Parathyroid adenoma (tissue), 2 donors: ENCODE results near the gene EXD3.

Experiments used
- H2AFZ ChIP-seq: fragments of 300-600 bp; sonication (generic); one replicate; pipeline ENCODE4 v1.7.0; 2017; ENCODE audit warnings: antibody characterized with exemption, mild to moderate bottlenecking
- H3K27ac ChIP-seq: fragments of 300-600 bp; sonication (generic); one replicate; pipeline ENCODE4 v1.7.0; 2017
- H3K27me3 ChIP-seq: fragments of 300-600 bp; sonication (generic); one replicate; pipeline ENCODE4 v1.7.0; 2017; ENCODE audit warnings: low read length; ENCODE audit not compliant: control insufficient read depth, insufficient read depth
- H3K36me3 ChIP-seq: fragments of 300-600 bp; sonication (generic); one replicate; pipeline ENCODE4 v1.7.0; 2017; ENCODE audit warnings: low read length; ENCODE audit not compliant: control insufficient read depth, insufficient read depth
- H3K4me1 ChIP-seq: fragments of 300-600 bp; sonication (generic); one replicate; pipeline ENCODE4 v1.7.0; 2017; ENCODE audit warnings: control low read depth
- H3K4me2 ChIP-seq: fragments of 300-600 bp; sonication (generic); one replicate; pipeline ENCODE4 v1.7.0; 2017; ENCODE audit warnings: low read length
- H3K4me3 ChIP-seq: fragments of 300-600 bp; sonication (generic); one replicate; pipeline ENCODE4 v1.7.0; 2017; ENCODE audit warnings: low read depth, low read length
- H3K79me2 ChIP-seq: fragments of 300-600 bp; sonication (generic); one replicate; pipeline ENCODE4 v1.7.0; 2017; ENCODE audit warnings: control low read depth
- H3K9ac ChIP-seq: fragments of 300-600 bp; sonication (generic); one replicate; pipeline ENCODE4 v1.7.0; 2017; ENCODE audit warnings: mild to moderate bottlenecking
- H3K9me3 ChIP-seq: fragments of 300-600 bp; sonication (generic); one replicate; pipeline ENCODE4 v1.7.0; 2017; ENCODE audit warnings: low read length; ENCODE audit not compliant: control insufficient read depth
- CTCF ChIP-seq: fragments of 300-600 bp; sonication (generic); IDR thresholded peaks from one replicate; pipeline ENCODE4 v1.7.0; 2017; ENCODE audit warnings: antibody characterized with exemption, mild to moderate bottlenecking
- donor health status: primary hyperparathyroidism.

EXD3 gene

DNA sequence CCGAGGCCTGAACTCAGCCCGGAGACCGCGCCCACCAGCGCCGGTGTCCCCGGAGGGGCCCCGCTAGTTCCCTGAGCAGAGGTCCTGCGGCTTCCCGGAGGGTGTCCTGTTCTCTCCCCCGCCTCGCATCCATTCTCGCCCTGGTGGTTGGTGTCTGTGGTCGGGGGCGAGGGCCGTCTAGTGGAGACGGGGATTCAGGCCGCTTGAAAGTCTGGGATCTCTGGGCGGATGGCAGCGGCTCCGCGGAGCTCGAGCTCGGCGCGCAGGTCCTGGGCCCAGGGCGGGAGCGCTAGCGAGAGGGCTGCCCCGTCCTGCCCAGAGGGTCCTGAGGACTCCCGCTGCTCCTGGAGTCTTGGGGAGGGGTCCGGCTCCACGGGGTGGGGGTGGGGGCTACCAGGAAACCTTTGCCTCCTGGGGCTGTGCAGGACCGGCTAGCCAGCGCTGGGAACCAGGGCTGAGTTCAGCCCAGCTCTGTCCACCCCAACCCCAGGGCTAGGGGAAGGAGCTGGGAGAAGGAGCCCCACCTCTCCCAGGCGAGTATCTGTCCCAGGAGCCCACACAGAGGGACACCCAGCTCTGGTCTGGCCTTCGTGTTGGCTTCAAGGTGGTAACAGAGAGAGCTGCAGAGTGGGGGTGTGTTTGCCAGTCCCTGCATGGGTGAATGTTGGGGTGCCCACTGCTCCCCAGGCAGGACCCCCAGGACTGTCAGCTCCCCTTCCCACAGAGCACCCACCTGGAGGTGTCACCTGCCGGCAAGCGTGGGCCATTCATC is 141.4 kb downstream of the EXD3 start:
- no peaks in the 10 kb centered on the region for H3K79me2 ChIP-seq
- H3K4me3 ChIP-seq: no peak overlapping the region
- H3K27me3 ChIP-seq: no peaks in the 10 kb centered on the region
- H3K27ac ChIP-seq: no peak overlapping the region
- no peak overlapping the region for H3K4me2 ChIP-seq
- TF ChIP-seq CTCF: no peak
- H3K9me3 ChIP-seq: no peaks in the 10 kb centered on the region
- no peak overlapping the region for H2AFZ ChIP-seq
- H3K9ac ChIP-seq: no peak overlapping the region
- H3K36me3 ChIP-seq: no peaks in the 10 kb centered on the region
- no peaks in the 10 kb centered on the region for H3K4me1 ChIP-seq

- Histone ChIP-seq H3K4me2 (no peak overlapping the region), H3K4me3 (no peak overlapping the region), H3K36me3 (no peaks in the 10 kb centered on the region), H3K4me1 (no peaks in the 10 kb centered on the region), H3K9ac (no peak overlapping the region), H3K9me3 (no peaks in the 10 kb centered on the region), H3K27ac (no peak overlapping the region), H2AFZ (no peak overlapping the region), H3K79me2 (no peaks in the 10 kb centered on the region), H3K27me3 (no peaks in the 10 kb centered on the region)
- no peak for TF ChIP-seq CTCF
Observed at GRCh38 chr9:137280474-137281344, 142.3 kb downstream of the EXD3 start.

DNA sequence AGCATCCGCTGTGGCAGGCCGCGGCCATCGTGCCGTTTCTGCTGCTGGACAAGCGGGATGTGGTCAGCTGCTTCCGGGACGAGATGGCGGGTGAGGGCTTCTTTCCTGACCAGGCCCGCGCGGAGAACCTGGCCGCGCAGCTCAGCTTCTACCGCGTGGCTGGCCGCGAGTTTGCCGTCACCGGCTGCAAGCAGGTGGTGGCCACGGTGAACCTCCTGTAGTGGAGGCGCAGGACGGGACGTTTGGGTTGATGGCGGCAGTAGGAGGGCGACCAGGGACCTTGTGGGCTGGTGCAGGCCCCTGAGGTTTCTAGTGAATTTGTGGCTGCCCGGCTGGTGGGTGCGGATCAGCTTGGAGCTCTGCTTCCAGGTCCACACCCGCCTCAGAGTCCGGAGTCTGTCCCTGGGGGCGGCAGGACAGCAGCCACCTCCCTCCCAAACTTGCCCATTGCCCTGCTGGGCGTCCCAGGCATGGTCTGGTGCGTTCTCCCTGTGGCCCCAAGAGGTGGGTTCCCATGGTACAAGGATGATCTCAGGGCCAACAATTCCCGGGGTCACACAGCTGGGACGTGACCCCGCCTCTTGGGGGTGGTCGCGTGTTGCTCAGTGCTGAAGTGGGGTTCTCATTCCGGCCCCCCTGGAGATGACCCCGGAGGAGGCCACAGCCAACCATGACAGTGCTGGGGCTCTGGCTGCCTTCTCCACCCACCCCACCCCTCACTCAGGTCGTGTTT is 143.1 kb downstream of the EXD3 start:
- TF ChIP-seq CTCF: no peak
- no peak overlapping the region for H3K4me3 ChIP-seq
- H2AFZ ChIP-seq: no peak overlapping the region
- no peak overlapping the region for H3K4me2 ChIP-seq
- H3K27me3 ChIP-seq: no peaks in the 10 kb centered on the region
- no peak overlapping the region for H3K9ac ChIP-seq
- no peaks in the 10 kb centered on the region for H3K9me3 ChIP-seq
- H3K4me1 ChIP-seq: no peaks in the 10 kb centered on the region
- H3K79me2 ChIP-seq: no peaks in the 10 kb centered on the region
- no peaks in the 10 kb centered on the region for H3K36me3 ChIP-seq
- no peak overlapping the region for H3K27ac ChIP-seq

DNA sequence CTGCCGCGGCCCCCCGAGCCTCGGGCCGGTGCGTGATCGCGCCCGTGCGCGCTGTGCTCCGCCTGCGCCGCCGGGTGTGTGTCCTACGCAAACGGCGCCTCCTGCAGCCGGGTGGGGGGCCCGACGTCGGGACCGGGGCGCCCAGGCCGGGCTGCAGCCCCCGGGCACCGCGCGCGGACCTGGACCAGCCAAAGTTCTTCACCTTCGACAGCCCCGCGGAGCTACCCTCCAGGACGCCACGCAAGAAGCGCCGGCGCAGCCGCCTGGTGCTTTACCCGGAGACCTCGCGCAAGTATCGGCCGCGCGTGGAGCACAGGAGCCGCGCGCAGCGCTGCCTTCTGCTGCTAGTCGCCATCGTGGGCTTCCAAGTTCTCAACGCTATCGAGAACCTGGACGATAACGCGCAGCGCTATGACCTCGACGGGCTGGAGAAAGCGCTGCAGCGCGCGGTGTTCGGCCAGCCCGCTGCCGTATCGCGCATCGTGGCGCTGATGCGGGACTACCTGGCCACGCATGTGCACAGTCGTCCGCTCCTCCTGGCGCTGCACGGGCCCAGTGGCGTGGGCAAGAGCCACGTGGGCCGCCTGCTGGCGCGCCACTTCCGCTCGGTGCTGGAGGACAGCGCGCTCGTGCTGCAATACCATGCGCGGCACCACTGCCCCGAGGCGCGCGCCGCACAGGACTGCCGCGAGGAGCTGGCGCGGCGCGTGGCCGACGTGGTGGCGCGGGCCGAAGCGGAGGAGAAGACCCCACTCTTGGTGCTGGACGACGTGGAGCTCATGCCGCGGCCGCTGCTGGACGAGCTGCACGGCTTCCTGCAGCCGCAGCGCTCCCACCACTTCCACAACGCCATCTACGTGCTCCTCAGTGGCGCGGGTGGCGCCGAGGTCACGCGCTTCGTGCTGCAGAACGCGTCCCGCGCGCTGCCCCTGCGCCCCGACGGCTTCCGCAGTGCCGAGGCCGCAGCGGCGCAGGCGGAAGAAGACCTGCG is 143.9 kb downstream of the EXD3 start:
- no peaks in the 10 kb centered on the region for H3K9me3 ChIP-seq
- H3K27ac ChIP-seq: no peak overlapping the region

More for the DNA sequence above, 143.9 kb downstream of the EXD3 start:
- TF ChIP-seq CTCF: no peak
- Histone ChIP-seq H3K79me2 (no peaks in the 10 kb centered on the region), H3K4me2 (no peak overlapping the region), H2AFZ (no peak overlapping the region), H3K27me3 (no peaks in the 10 kb centered on the region), H3K4me1 (no peaks in the 10 kb centered on the region), H3K9ac (no peak overlapping the region), H3K36me3 (no peaks in the 10 kb centered on the region), H3K4me3 (no peak overlapping the region)
